AG04449 (cell line): Measurements from ENCODE around the gene ADORA2A.

Source experiments
- CTCF ChIA-PET: fragments of 350-600 bp; formaldehyde crosslinking; extraction: SDS; loops from one replicate; lab custom pipeline; 2021; ENCODE audit warnings: antibody characterized with exemption; lab: Yijun Ruan, JAX
- POLR2A ChIA-PET: fragments of 400-600, 350-600 bp; formaldehyde crosslinking; extraction: SDS; loops from one replicate; lab custom pipeline; 2020; ENCODE audit warnings: antibody characterized with exemption, inconsistent platforms; lab: Yijun Ruan, JAX
- DNase-seq: peaks from one replicate; pipeline ENCODE4 v3.0.0-alpha.2; 2010; ENCODE audit warnings: low read depth, low spot score
- H3K4me3 ChIP-seq: 2 replicates; pipeline ENCODE4 v1.5.1; 2011; ENCODE audit warnings: low read depth, mild to moderate bottlenecking, control low read depth, low read length
- TF ChIP-seq, protein P1 (sequence below): IDR thresholded peaks from one replicate; pipeline ENCODE4 v1.5.1; 2011; ENCODE audit warnings: mild to moderate bottlenecking, moderate library complexity, low read length, control low read depth, inconsistent platforms; ENCODE audit not compliant: insufficient read depth; ENCODE audit errors: missing control alignments

ADORA2A gene

DNA sequence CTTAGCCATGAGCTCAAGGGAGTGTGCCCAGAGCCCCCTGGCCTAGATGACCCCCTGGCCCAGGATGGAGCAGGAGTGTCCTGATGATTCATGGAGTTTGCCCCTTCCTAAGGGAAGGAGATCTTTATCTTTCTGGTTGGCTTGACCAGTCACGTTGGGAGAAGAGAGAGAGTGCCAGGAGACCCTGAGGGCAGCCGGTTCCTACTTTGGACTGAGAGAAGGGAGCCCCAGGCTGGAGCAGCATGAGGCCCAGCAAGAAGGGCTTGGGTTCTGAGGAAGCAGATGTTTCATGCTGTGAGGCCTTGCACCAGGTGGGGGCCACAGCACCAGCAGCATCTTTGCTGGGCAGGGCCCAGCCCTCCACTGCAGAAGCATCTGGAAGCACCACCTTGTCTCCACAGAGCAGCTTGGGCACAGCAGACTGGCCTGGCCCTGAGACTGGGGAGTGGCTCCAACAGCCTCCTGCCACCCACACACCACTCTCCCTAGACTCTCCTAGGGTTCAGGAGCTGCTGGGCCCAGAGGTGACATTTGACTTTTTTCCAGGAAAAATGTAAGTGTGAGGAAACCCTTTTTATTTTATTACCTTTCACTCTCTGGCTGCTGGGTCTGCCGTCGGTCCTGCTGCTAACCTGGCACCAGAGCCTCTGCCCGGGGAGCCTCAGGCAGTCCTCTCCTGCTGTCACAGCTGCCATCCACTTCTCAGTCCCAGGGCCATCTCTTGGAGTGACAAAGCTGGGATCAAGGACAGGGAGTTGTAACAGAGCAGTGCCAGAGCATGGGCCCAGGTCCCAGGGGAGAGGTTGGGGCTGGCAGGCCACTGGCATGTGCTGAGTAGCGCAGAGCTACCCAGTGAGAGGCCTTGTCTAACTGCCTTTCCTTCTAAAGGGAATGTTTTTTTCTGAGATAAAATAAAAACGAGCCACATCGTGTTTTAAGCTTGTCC is 14.3 kb downstream of the ADORA2A start:
- TF ChIP-seq, protein P1, sequence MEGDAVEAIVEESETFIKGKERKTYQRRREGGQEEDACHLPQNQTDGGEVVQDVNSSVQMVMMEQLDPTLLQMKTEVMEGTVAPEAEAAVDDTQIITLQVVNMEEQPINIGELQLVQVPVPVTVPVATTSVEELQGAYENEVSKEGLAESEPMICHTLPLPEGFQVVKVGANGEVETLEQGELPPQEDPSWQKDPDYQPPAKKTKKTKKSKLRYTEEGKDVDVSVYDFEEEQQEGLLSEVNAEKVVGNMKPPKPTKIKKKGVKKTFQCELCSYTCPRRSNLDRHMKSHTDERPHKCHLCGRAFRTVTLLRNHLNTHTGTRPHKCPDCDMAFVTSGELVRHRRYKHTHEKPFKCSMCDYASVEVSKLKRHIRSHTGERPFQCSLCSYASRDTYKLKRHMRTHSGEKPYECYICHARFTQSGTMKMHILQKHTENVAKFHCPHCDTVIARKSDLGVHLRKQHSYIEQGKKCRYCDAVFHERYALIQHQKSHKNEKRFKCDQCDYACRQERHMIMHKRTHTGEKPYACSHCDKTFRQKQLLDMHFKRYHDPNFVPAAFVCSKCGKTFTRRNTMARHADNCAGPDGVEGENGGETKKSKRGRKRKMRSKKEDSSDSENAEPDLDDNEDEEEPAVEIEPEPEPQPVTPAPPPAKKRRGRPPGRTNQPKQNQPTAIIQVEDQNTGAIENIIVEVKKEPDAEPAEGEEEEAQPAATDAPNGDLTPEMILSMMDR, result no peak
- CTCF ChIA-PET, result interaction anchor here (1.2 to 1.6 kb wide), 2 partner anchors 17 to 33 kb away, joined by 3 to 4 read pairs; no protein-coding TSS in a partner anchor
- H3K4me3 ChIP-seq, result no peak overlapping the region
- DNase-seq, result no peak
- POLR2A ChIA-PET, result no interaction called here

DNA sequence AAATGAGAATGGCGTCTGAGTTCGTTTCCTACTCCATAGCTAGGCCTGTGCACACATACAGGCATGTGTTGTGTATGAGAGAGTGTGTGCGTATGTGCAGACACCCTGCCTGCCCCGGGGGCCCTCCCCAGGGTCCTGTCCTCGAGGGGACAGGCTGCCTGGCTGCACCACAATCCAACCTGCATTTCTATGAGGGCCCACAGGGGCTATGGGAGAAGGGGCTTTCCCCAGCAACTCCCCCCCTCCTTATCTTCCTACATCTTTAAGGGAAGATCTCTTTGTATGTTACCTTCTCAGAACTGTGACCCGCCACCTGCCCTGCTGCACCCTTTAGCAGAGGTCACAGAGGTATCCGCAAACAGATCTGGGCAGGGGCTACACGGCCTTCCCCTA is 14.9 kb downstream of the ADORA2A start:
- H3K4me3 ChIP-seq, result no peak overlapping the region
- TF ChIP-seq, protein P1, result no peak
- POLR2A ChIA-PET, result no interaction called here
- DNase-seq, result no peak
- CTCF ChIA-PET, result interaction anchor here (1.2 to 1.6 kb wide), 2 partner anchors 18 to 33 kb away, joined by 3 to 4 read pairs; no protein-coding TSS in a partner anchor

DNA sequence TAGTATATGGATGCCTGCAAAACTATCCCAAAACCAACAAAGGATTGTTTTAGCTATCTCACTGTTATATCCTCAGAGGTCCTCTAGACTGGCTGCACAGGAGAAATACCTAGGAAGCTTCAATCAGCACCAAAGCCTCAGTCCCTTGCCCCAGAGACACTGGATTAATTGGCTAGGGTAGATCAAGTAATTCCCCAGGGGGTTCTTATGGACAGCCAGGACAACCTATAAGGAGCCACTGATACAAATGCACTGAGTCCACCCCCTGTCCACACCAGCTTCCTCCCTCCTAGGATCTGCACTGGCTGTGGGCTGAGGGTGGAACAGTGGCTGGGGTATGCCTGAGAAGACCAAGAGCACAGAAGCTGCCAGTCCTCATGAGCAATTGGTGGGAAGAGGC is 16.3 kb downstream of the ADORA2A start:
- H3K4me3 ChIP-seq, result no peak overlapping the region
- POLR2A ChIA-PET, result no interaction called here
- TF ChIP-seq, protein P1, result no peak
- no peak for DNase-seq
- CTCF ChIA-PET, result no interaction called here

DNA sequence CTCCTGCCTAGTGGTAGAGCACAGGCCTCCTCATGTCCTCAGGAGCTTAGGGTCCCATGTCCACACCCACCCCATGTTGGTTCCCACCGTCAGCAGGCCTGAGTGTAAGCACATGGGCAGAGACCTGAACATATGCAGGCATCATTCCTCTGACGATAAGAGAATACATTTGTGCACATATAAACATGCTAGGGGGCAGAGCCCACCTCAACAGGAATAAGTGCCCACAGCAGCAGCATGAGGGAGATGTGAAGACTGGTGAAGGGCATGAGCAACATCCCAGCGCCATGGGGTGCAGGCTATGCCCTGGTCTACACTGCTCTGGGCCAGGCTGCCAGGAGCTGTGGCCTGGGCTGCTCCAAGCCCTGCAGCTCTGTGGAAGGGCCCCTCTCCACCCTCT is 16.9 kb downstream of the ADORA2A start:
- H3K4me3 ChIP-seq, result no peak overlapping the region
- POLR2A ChIA-PET, result no interaction called here
- no peak for DNase-seq
- CTCF ChIA-PET, result interaction anchor here (1.3 kb wide), 1 partner anchor 12 kb away, joined by 3 read pairs; no protein-coding TSS in a partner anchor
- TF ChIP-seq, protein P1, result no peak

DNA sequence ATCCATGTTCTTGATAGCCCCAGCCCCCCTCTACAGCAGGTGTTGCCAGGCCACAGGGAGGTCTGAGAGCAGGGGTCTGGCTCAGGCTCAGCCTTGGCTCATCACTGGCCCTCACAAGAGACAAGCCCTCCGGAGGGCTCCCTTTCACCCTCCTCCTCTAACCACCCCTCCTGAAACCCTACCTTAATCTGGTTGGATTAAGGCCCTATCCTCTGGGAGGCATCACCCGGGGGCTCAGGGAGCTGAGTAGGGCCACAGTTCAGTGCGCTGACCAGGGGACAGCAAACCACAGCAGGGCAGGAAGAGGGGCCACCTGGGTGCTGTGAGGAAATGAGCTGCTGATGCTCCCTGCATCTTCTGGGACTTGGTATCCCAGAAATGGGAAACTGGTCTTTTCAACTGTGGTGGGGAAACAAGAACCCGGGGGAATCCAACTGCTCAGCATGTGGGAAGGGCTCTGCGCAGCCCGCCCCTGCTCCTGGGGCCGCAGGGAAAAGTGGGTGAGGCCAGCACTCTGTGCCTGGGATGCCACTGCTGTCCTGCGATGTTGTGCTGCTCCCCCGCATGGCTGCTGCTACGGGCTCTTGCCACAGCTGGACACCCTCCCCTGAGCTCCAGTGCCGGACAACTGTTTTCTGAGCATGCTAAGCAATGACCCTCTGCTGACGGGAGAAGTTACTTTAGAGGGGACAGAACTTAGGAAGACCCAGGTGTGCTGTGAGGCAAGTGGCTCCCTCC is 17.5 kb downstream of the ADORA2A start:
- POLR2A ChIA-PET, result no interaction called here
- TF ChIP-seq, protein P1, result no peak
- CTCF ChIA-PET, result interaction anchor here (1.3 to 1.6 kb wide), 2 partner anchors 11 to 21 kb away, joined by 3 to 5 read pairs; no protein-coding TSS in a partner anchor
- no peak for DNase-seq
- no peak overlapping the region for H3K4me3 ChIP-seq
